Measurements from ENCODE around the gene AHSG. TPM values are rescaled to one million over a fixed set of nuclear protein-coding genes. Genes with fewer than 3 reads are reported as not detected.
"Not testable (repeated sequence)": the region's sequence is repeated elsewhere in the genome, so short reads cannot be mapped to it uniquely, and the experiment has no call there.

The AHSG gene
- total RNA-seq, 1 donor from 2014 or later: 0.53 TPM

DNA sequence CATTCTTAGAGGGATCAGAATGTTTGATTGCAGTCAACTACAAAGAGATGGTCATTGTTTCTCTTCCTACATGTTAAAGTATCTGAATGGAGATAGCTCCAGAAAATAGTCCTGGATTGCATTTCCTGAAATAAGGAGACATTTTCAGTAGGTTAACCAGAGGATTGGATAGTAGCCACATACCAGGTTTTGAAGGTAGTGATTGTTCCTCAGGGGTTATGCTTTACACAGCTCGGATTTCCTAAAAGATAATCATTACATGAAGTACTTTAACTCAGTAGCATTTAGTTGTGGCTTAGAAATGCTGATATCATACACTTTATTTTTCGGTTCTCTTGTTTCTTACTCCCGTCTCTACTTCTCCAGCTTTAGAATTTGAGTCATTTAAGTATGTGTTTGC, 32.1 kb upstream of the AHSG start:
- no peaks in the 10 kb centered on the region for H3K9me3 ChIP-seq

DNA sequence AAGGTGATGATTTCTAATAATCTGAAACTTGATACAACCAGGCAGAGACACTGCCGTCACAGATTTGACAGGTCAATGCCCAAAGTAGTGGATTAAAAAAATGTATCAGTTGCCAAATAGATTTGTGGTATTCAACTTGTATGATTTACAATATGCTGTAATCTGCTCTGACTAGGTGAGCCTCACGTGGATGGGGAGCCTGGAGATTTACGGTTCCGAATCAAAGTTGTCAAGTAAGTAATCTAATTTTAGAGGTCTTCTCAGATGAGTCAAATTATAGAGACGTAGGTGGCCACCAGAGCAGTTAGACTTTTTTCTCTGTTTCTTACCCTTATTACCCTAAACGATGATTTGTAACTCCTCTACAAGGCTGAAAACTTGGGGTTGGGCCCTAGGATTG, 30.3 kb upstream of the AHSG start:
- TF ChIP-seq, protein P1, sequence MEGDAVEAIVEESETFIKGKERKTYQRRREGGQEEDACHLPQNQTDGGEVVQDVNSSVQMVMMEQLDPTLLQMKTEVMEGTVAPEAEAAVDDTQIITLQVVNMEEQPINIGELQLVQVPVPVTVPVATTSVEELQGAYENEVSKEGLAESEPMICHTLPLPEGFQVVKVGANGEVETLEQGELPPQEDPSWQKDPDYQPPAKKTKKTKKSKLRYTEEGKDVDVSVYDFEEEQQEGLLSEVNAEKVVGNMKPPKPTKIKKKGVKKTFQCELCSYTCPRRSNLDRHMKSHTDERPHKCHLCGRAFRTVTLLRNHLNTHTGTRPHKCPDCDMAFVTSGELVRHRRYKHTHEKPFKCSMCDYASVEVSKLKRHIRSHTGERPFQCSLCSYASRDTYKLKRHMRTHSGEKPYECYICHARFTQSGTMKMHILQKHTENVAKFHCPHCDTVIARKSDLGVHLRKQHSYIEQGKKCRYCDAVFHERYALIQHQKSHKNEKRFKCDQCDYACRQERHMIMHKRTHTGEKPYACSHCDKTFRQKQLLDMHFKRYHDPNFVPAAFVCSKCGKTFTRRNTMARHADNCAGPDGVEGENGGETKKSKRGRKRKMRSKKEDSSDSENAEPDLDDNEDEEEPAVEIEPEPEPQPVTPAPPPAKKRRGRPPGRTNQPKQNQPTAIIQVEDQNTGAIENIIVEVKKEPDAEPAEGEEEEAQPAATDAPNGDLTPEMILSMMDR (IDR thresholded peaks at IDR 0.05): no peak
- Histone ChIP-seq H3K27ac (no peak overlapping the region), H3K27me3 (no peaks in the 10 kb centered on the region), H3K4me1 (no peaks in the 10 kb centered on the region), H3K4me3 (no peak overlapping the region), H3K36me3 (peaks cover 51 to 79% of the 10 kb centered on the region in 2 donors), H3K9me3 (no peaks in the 10 kb centered on the region)
- intact Hi-C loops (cut with DNase I): no loop called here
- DNase-seq (ENCODE audit: low spot score in 2 of 2): no peak

More for the DNA sequence above, 32.1 kb upstream of the AHSG start:
- peaks cover 54 to 91% of the 10 kb centered on the region in 2 donors for H3K36me3 ChIP-seq
- H3K4me3 ChIP-seq: no peak overlapping the region
- intact Hi-C loops (cut with DNase I): no loop called here
- no peak overlapping the region for H3K27ac ChIP-seq
- TF ChIP-seq, protein P1 (IDR thresholded peaks at IDR 0.05): no peak
- H3K27me3 ChIP-seq: no peaks in the 10 kb centered on the region
- DNase-seq (ENCODE audit: low spot score in 2 of 2): no peak
- no peaks in the 10 kb centered on the region for H3K4me1 ChIP-seq

DNA sequence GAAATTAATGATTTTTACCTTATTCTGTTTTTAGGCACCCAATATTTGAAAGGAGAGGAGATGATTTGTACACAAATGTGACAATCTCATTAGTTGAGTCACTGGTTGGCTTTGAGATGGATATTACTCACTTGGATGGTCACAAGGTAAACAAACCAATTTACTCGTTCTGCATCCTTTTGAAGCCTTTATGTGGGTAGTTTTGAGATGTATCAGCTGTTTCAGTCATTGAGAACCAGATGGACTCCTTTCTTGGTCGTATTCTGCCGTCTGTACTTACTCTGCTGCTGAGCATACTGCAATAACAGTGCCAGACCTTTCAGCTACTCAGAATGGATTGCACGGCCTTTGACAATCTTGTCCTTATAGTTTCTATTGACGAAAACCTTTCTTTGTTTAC, 29.0 kb upstream of the AHSG start:
- no peak overlapping the region for H3K27ac ChIP-seq
- no peak for DNase-seq (ENCODE audit: low spot score in 2 of 2)
- H3K4me3 ChIP-seq: no peak overlapping the region
- intact Hi-C loops (cut with DNase I): no loop called here
- no peaks in the 10 kb centered on the region for H3K4me1 ChIP-seq
- TF ChIP-seq, protein P1 (IDR thresholded peaks at IDR 0.05): no peak
- no peaks in the 10 kb centered on the region for H3K9me3 ChIP-seq
- no peaks in the 10 kb centered on the region for H3K27me3 ChIP-seq
- H3K36me3 ChIP-seq: peaks cover 43 to 72% of the 10 kb centered on the region in 2 donors

DNA sequence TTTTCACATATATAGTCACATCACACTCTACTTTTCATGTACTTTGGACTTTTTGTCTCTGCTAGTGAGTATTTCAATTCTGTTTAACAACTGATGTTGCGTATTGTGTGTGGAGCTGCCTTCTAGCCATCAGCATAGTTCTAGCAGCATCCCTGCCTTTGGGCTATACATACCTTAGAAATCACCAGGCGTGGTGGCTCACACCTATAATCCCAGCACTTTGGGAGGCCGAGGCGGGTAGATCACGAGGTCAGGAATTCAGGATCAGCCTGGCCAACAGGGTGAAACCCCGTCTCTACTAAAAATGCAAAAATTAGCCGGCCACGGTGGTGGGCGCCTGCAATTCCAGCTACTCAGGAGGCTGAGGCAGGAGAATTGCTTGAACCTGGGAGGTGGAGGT, 26.6 kb upstream of the AHSG start:
- H3K4me3 ChIP-seq; intact Hi-C loops (cut with DNase I); H3K27me3 ChIP-seq; DNase-seq (ENCODE audit: low spot score in 2 of 2); H3K9me3 ChIP-seq; H3K27ac ChIP-seq; H3K4me1 ChIP-seq: not testable (repeated sequence)
- peaks cover 36 to 50% of the 10 kb centered on the region in 2 donors for H3K36me3 ChIP-seq

DNA sequence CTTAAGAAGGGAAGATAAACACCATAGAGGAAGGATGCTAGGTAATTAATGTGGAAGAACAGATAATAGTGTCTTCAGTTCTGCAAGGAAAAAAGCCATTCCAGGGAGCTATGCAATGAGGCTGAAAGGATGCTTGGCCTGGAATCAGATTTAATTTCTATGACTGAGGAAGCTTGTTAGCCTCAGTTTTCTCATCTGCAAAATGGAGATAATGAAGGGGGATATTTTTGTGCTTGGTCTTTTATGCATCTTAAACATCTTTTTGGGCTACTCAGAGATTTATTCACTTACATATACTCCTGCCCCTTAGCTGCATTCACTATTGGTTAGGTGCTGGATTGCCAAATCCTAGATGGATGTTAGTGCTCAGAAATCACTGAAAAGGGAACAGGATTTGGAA, 25.7 kb upstream of the AHSG start:
- no peak for DNase-seq (ENCODE audit: low spot score in 2 of 2)
- H3K27ac ChIP-seq: no peak overlapping the region
- H3K27me3 ChIP-seq: no peaks in the 10 kb centered on the region
- intact Hi-C loops (cut with DNase I): no loop called here
- H3K9me3 ChIP-seq: no peaks in the 10 kb centered on the region
- H3K4me3 ChIP-seq: no peak overlapping the region
- H3K36me3 ChIP-seq: peaks cover 27 to 41% of the 10 kb centered on the region in 2 donors
- no peaks in the 10 kb centered on the region for H3K4me1 ChIP-seq
- TF ChIP-seq, protein P1 (IDR thresholded peaks at IDR 0.05): no peak

DNA sequence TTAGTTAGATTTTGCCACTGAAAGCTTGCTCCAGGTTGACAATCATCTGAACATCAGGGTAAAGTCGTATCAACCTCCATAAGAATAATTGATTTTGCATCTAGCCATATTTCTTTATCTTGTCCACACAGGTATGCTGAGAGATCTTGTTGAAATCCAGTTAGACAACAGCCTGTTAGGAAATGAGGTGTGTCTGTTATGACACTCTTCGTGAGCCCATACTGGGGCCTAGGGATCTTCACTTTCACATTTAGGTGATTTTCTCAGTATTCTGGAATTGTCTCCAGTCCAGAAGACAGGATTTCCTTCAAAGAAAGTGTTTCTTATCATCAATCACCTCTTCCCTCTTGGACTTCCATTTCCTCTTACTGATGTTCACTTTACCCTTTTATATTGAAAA, 24.2 kb upstream of the AHSG start:
- Histone ChIP-seq H3K4me1 (no peaks in the 10 kb centered on the region), H3K27me3 (no peaks in the 10 kb centered on the region), H3K36me3 (peaks cover 15 to 27% of the 10 kb centered on the region in 2 donors), H3K9me3 (no peaks in the 10 kb centered on the region), H3K4me3 (no peak overlapping the region), H3K27ac (no peak overlapping the region)
- TF ChIP-seq, protein P1 (IDR thresholded peaks at IDR 0.05): no peak
- DNase-seq (ENCODE audit: low spot score in 2 of 2): no peak
- intact Hi-C loops (cut with DNase I): no loop called here
